ENCODE results near the gene GPR146. TPM values are rescaled to one million over a fixed set of nuclear protein-coding genes. Genes with fewer than 3 reads are reported as not detected.
"Not testable (repeated sequence)": the region's sequence is repeated elsewhere in the genome, so short reads cannot be mapped to it uniquely, and the experiment has no call there.

The GPR146 gene
- total RNA-seq, 1 experiment from 2014 or later: 0.95 TPM

DNA sequence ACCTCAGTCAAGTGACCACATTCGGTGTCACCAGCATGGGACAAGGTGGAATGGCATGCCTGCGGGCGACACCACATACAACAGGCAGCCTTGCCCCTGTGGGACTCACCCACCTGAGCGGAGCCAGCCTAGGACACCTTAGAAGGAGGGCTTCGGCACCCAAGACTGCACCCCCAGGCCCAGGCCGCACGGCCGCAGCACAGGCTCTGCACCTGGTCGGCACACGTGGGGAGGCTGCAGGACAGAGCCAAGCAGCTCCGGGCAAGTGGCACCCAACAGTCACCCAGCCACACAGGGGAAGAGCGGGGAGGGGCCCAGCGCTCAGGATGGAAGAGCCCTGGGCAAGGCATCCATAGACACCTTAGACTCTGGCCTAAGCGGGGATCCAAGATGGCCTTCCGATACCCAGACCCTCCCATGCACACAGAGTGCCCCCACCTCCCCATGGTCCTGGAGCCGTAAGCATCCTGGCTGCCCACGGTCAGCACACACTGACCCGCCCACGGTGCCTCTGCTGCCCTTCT lies 27.4 kb downstream of the GPR146 start:
- ChIA-PET POLR2A (ENCODE audit: low non-redundant PET) (interaction anchor here (0.6 kb wide), 1 partner anchor 127 kb away, joined by 9 read pairs; no protein-coding TSS in a partner anchor), CTCF (no interaction called here)
- Histone ChIP-seq H3K27me3 (replicated peaks; ENCODE audit: insufficient read depth, low read depth, low read length, poor library complexity) (no peaks in the 10 kb centered on the region), H3K9me3 (ENCODE audit: low read depth, low read length, poor library complexity, severe bottlenecking) (no peaks in the 10 kb centered on the region), H3K36me3 (ENCODE audit: insufficient read depth, low read length, poor library complexity, severe bottlenecking) (no peaks in the 10 kb centered on the region), H3K4me1 (ENCODE audit: insufficient read depth, low read length, poor library complexity, severe bottlenecking) (no peaks in the 10 kb centered on the region), H3K27ac (ENCODE audit: low read depth, low read length, poor library complexity, severe bottlenecking) (no peak overlapping the region), H3K4me3 (ENCODE audit: low read depth, low read length, poor library complexity, severe bottlenecking) (no peak overlapping the region)
- TF ChIP-seq, protein P1, sequence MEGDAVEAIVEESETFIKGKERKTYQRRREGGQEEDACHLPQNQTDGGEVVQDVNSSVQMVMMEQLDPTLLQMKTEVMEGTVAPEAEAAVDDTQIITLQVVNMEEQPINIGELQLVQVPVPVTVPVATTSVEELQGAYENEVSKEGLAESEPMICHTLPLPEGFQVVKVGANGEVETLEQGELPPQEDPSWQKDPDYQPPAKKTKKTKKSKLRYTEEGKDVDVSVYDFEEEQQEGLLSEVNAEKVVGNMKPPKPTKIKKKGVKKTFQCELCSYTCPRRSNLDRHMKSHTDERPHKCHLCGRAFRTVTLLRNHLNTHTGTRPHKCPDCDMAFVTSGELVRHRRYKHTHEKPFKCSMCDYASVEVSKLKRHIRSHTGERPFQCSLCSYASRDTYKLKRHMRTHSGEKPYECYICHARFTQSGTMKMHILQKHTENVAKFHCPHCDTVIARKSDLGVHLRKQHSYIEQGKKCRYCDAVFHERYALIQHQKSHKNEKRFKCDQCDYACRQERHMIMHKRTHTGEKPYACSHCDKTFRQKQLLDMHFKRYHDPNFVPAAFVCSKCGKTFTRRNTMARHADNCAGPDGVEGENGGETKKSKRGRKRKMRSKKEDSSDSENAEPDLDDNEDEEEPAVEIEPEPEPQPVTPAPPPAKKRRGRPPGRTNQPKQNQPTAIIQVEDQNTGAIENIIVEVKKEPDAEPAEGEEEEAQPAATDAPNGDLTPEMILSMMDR (conservative IDR thresholded peaks at IDR 0.05; ENCODE audit: low read depth, low read length): no peak
- no peak for TF ChIP-seq EZH2 (IDR thresholded peaks at IDR 0.05; ENCODE audit: borderline replicate concordance, low read depth, low read length, poor library complexity, severe bottlenecking)
- no peak for DNase-seq (ENCODE audit: low spot score)
- no TSS peak for BruUV-seq (replicated peaks)
- intact Hi-C loops (cut with micrococcal nuclease; ENCODE audit: unreplicated experiment): no loop called here

DNA sequence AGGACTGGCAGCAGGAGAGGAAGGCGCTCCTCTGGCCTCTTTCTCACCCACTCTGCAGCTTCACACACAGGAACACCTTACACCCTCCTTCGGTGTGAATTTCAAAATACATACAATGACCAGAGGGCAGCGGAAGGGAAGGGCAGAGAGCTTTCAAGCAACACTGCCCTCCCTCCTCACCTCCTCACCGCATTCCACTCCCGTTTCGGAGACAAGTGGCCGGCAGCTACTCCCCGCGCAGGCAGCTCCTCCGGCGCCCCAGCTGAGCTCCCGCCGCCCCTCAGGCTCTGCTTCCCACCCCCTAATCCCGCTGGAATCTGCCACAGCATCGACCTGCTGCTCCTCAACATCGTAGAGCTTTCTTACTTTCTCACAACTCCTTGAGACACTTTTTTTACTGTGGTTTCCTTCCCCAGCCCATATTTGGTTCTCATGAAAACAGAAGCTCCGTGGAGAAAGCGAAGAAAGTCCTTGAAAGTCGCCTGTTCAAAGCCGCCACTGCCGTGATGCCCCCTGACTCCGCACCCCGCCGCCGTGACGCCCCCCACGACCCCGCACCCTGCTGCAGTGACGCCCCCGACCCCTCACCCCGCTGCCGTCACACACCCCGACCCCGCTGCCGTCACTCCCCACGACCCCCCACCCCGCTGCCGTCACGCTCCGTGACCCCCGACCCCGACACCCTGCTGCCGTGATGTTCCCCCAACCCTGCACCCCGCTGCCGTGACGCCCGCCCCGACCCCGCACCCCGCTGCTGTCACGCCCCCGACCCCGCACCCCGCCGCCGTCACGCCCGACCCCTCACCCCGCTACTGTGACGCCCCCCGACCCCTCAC lies 29.0 kb downstream of the GPR146 start:
- H3K36me3 ChIP-seq (ENCODE audit: insufficient read depth, low read length, poor library complexity, severe bottlenecking): no peaks in the 10 kb centered on the region
- intact Hi-C loops (cut with micrococcal nuclease; ENCODE audit: unreplicated experiment): no loop called here
- H3K27me3 ChIP-seq (replicated peaks; ENCODE audit: insufficient read depth, low read depth, low read length, poor library complexity): no peaks in the 10 kb centered on the region
- no peak for DNase-seq (ENCODE audit: low spot score)
- BruUV-seq (replicated peaks): no TSS peak
- POLR2A ChIA-PET (ENCODE audit: low non-redundant PET): no interaction called here
- TF ChIP-seq EZH2 (IDR thresholded peaks at IDR 0.05; ENCODE audit: borderline replicate concordance, low read depth, low read length, poor library complexity, severe bottlenecking): no peak
- TF ChIP-seq, protein P1 (conservative IDR thresholded peaks at IDR 0.05; ENCODE audit: low read depth, low read length): no peak
- no peak overlapping the region for H3K4me3 ChIP-seq (ENCODE audit: low read depth, low read length, poor library complexity, severe bottlenecking)
- CTCF ChIA-PET: no interaction called here
- no peaks in the 10 kb centered on the region for H3K4me1 ChIP-seq (ENCODE audit: insufficient read depth, low read length, poor library complexity, severe bottlenecking)
- H3K27ac ChIP-seq (ENCODE audit: low read depth, low read length, poor library complexity, severe bottlenecking): no peak overlapping the region
- H3K9me3 ChIP-seq (ENCODE audit: low read depth, low read length, poor library complexity, severe bottlenecking): no peaks in the 10 kb centered on the region

DNA sequence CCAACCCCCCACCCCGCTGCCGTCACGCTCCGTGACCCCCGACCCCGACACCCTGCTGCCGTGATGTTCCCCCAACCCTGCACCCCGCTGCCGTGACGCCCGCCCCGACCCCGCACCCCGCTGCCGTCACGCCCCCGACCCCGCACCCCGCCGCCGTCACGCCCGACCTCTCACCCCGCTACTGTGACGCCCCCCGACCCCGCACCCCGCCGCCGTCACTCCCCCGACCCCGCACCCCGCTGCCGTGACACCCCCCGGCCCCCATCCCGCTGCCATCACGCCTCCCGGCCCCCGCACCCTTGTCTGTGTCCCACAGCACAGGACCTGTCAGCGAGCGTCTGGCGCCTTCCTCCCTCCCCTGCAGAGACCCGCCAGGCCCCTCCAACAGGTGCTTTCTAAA lies 29.7 kb downstream of the GPR146 start:
- H3K36me3 ChIP-seq (ENCODE audit: insufficient read depth, low read length, poor library complexity, severe bottlenecking); BruUV-seq (replicated peaks); H3K4me1 ChIP-seq (ENCODE audit: insufficient read depth, low read length, poor library complexity, severe bottlenecking); intact Hi-C loops (cut with micrococcal nuclease; ENCODE audit: unreplicated experiment); H3K4me3 ChIP-seq (ENCODE audit: low read depth, low read length, poor library complexity, severe bottlenecking); POLR2A ChIA-PET (ENCODE audit: low non-redundant PET); H3K9me3 ChIP-seq (ENCODE audit: low read depth, low read length, poor library complexity, severe bottlenecking); H3K27me3 ChIP-seq (replicated peaks; ENCODE audit: insufficient read depth, low read depth, low read length, poor library complexity); CTCF ChIA-PET; DNase-seq (ENCODE audit: low spot score); H3K27ac ChIP-seq (ENCODE audit: low read depth, low read length, poor library complexity, severe bottlenecking): not testable (repeated sequence)

All from A673 (cell line).